Kidney (tissue), 14 donors: Measurements from ENCODE around the gene TEKT3. TPM values are rescaled to one million over a fixed set of nuclear protein-coding genes. Genes with fewer than 3 reads are reported as not detected.

Experiments used
- DNase-seq, 5 donors: peaks; one replicate each; pipeline ENCODE4 v3.0.0-alpha.2; 2013 to 2020
- FAIRE-seq: peaks from 2 replicates; lab custom pipeline; 2012; peaks lifted over from hg19 to GRCh38; lab: Jason Lieb, UNC
- H3K27ac ChIP-seq, 2 donors: one replicate each; pipeline ENCODE4 v1.7.0; 2013; ENCODE audit warnings: low read depth in 2 of 2, low read length in 2 of 2, inconsistent platforms in 1 of 2
- H3K27me3 ChIP-seq: one replicate; pipeline ENCODE4 v1.7.1; 2013; ENCODE audit warnings: low read length, inconsistent platforms; ENCODE audit not compliant: control insufficient read depth, insufficient read depth
- H3K36me3 ChIP-seq, 3 donors: one replicate each; pipeline versions ENCODE4 v1.7.0 to v1.7.1; 2013; ENCODE audit warnings: low read length in 3 of 3, control low read depth in 1 of 3, inconsistent platforms in 1 of 3; ENCODE audit not compliant: insufficient read depth in 3 of 3, control insufficient read depth in 2 of 3
- H3K4me1 ChIP-seq, 3 donors: one replicate each; pipeline versions ENCODE4 v1.7.0 to v1.7.1; 2013; ENCODE audit warnings: low read length in 3 of 3, inconsistent platforms in 1 of 3, low read depth in 1 of 3; ENCODE audit not compliant: control insufficient read depth in 2 of 3, insufficient read depth in 2 of 3
- H3K4me3 ChIP-seq, 3 donors: one replicate each; pipeline versions ENCODE4 v1.7.0 to v1.8.1; 2013; ENCODE audit warnings: low read length in 3 of 3, control low read depth in 1 of 3, inconsistent platforms in 1 of 3
- H3K9ac ChIP-seq, 3 donors: one replicate each; pipeline versions ENCODE4 v1.7.0 to v1.7.1; 2013; ENCODE audit warnings: low read length in 3 of 3, control low read depth in 1 of 3, inconsistent platforms in 1 of 3
- H3K9me3 ChIP-seq, 3 donors: one replicate each; pipeline versions ENCODE4 v1.7.0 to v1.7.1; 2013; ENCODE audit warnings: low read length in 3 of 3, control low read depth in 1 of 3, inconsistent platforms in 1 of 3; ENCODE audit not compliant: control insufficient read depth in 2 of 3, insufficient read depth in 1 of 3
- CTCF ChIP-seq: IDR thresholded peaks from 3 replicates; pipeline ENCODE4 v1.5.1; 2012; ENCODE audit warnings: mild to moderate bottlenecking, moderate library complexity, borderline replicate concordance; ENCODE audit not compliant: insufficient read depth; ENCODE audit errors: extremely low read depth
- intact Hi-C: fragments of 100-400 bp; cut with DNase I; formaldehyde crosslinking; loops from one replicate; pipeline ENCODE4 v1.11.1; 2022
- polyA plus RNA-seq: library from polyadenylated mRNA; stranded (reverse); fragments of 350-450 nt; fragmentation: Illumina TruSeq; extraction: RNeasy Lipid Tissue Mini Kit (QIAGEN cat#74804); gene quantifications from one replicate; pipeline ENCODE4 v1.2.3, GENCODE V29; 2014; ENCODE audit warnings: low read depth, low replicate concordance; ENCODE audit not compliant: insufficient read depth
- total RNA-seq: library from RNA; stranded (reverse); fragmentation: NEBNext Ultra II Directional; extraction: Animal tissue kit (Norgen Biotek cat#: 25700); gene quantifications from one replicate; pipeline ENCODE4 v1.2.1, GENCODE V29; 2021
- donor health status: control.
- donor health status: control.
- donor health status: control.
- donor health status: control.
- donor health status: control.
- donor health status: DM: yes; HTN: yes; CAD: no.
- donor health status: Normal renal cell carcinoma (clear cell type).

Gene TEKT3
- total and polyA plus RNA-seq, 2 donors from 2014 or later: 1.4 TPM; not detected in 1

GRCh38 chr17:15262291-15263205 lies 78.8 kb downstream of the TEKT3 start:
- intact Hi-C loops: no loop called here
- no peak for FAIRE-seq
- H3K9ac ChIP-seq: peak overlapping the region; percentile 21 to 86 (median 67)

GRCh38 chr17:15261802-15262290 lies 79.6 kb downstream of the TEKT3 start:
- Histone ChIP-seq H3K4me1 (peaks cover 0 to 16% (median 8%) of the 10 kb centered on the region in 3 donors), H3K27me3 (peaks cover 5% of the 10 kb centered on the region), H3K27ac (peak overlapping the region; percentile 71 to 84), H3K9me3 (no peaks in the 10 kb centered on the region), H3K36me3 (no peaks in the 10 kb centered on the region), H3K9ac (peak overlapping the region; percentile 21 to 86 (median 67)), H3K4me3 (peak overlapping the region; percentile 51 to 89 (median 66))
- no peak for TF ChIP-seq CTCF
- intact Hi-C loops: no loop called here
- FAIRE-seq (no peak), DNase-seq (peak in 3 of 5 donors; percentile 24 to 51 (median 27))

More at GRCh38 chr17:15262291-15263205, 78.8 kb downstream of the TEKT3 start:
- no peak for TF ChIP-seq CTCF
- peaks cover 5% of the 10 kb centered on the region for H3K27me3 ChIP-seq
- H3K4me3 ChIP-seq: peak overlapping the region; percentile 51 to 89 (median 66)
- peak; percentile 59 to 95 (median 75) for DNase-seq
- peak overlapping the region; percentile 84 to 86 for H3K27ac ChIP-seq
- no peaks in the 10 kb centered on the region for H3K9me3 ChIP-seq
- H3K4me1 ChIP-seq: peaks cover 0 to 10% (median 6%) of the 10 kb centered on the region in 3 donors
- no peaks in the 10 kb centered on the region for H3K36me3 ChIP-seq

GRCh38 chr17:15261258-15261801 lies 80.1 kb downstream of the TEKT3 start:
- H3K4me3 ChIP-seq: peak overlapping the region; percentile 51 to 89 (median 66)
- FAIRE-seq (no peak), DNase-seq (peak in 4 of 5 donors; percentile 56 to 84 (median 70))
- H3K36me3 ChIP-seq: no peaks in the 10 kb centered on the region
- no peaks in the 10 kb centered on the region for H3K9me3 ChIP-seq
- H3K4me1 ChIP-seq: peaks cover 0 to 17% (median 8%) of the 10 kb centered on the region in 3 donors
- no peak for TF ChIP-seq CTCF
- intact Hi-C loops: no loop called here
- H3K27ac ChIP-seq: peak overlapping the region; percentile 71 to 84
- peak overlapping the region; percentile 46 to 86 (median 67) for H3K9ac ChIP-seq
- peaks cover 5% of the 10 kb centered on the region for H3K27me3 ChIP-seq
